HepG2 (cell line): ENCODE results near the gene CCM2L. TPM values are rescaled to one million over a fixed set of nuclear protein-coding genes. Genes with fewer than 3 reads are reported as not detected.

Experiments
- ATAC-seq: fragments of 200-7000 bp; cut with Tn5 transposase; 3 replicates; pipeline ENCODE4 v1.9.1; 2020; ENCODE audit warnings: mild to moderate bottlenecking, moderate library complexity
- BruUV-seq: library from RNA; stranded (reverse); fragments of 400-500 nt; replicated peaks from 2 replicates; lab custom pipeline; 2021; lab: Mats Ljungman, UMichigan
- CTCF ChIA-PET: fragments of 300-600 bp; formaldehyde crosslinking; extraction: SDS; loops from one replicate; lab custom pipeline; 2021; ENCODE audit warnings: low total read pairs, inconsistent platforms, low intra/inter-chr PET ratio; lab: Yijun Ruan, JAX
- POLR2A ChIA-PET: fragments of 350-600 bp; sonication (Branson Sonifier 250); formaldehyde crosslinking; loops from one replicate; lab custom pipeline; 2020; ENCODE audit warnings: antibody characterized with exemption, inconsistent platforms; lab: Yijun Ruan, JAX
- DNase-seq: peaks from one replicate; pipeline ENCODE4 v3.0.0-alpha.2; 2015; ENCODE audit warnings: low spot score
- FAIRE-seq: peaks from 3 replicates; lab custom pipeline; 2011; peaks lifted over from hg19 to GRCh38; lab: Jason Lieb, UNC
- H2AFZ ChIP-seq: one replicate; pipeline ENCODE4 v1.6.1; 2011; ENCODE audit warnings: low read length, inconsistent platforms
- H3K27ac ChIP-seq: fragments of 300-600 bp; 3 replicates; pipeline ENCODE4 v1.8.0; 2011; ENCODE audit warnings: mixed run types, mild to moderate bottlenecking, mixed read lengths, low read length, inconsistent platforms; ENCODE audit not compliant: insufficient read depth; ENCODE audit errors: extremely low read length
- H3K27me3 ChIP-seq, 2 experiments: fragments of 200-600 bp in 1 of 2; 2 replicates in 1 of 2; 3 replicates in 1 of 2; pipeline versions ENCODE4 v1.6.0 to v1.8.0; 2011; ENCODE audit warnings: low read length in 2 of 2, mild to moderate bottlenecking in 2 of 2, moderate library complexity in 2 of 2, inconsistent platforms in 1 of 2; ENCODE audit not compliant: insufficient read depth in 2 of 2, control insufficient read depth in 1 of 2
- H3K36me3 ChIP-seq, 2 experiments: fragments of 200-600 bp in 1 of 2; replicated peaks in 1 of 2; 2 replicates in 1 of 2; 3 replicates in 1 of 2; pipeline versions ENCODE4 v1.5.1 to v1.8.0; 2011; ENCODE audit warnings: low read length in 2 of 2, inconsistent platforms in 1 of 2; ENCODE audit not compliant: insufficient read depth in 2 of 2, control insufficient read depth in 1 of 2
- H3K4me1 ChIP-seq: 2 replicates; pipeline ENCODE4 v1.5.1; 2012; ENCODE audit warnings: low read length, inconsistent platforms; ENCODE audit not compliant: insufficient read depth
- H3K4me2 ChIP-seq: 2 replicates; pipeline ENCODE4 v1.6.0; 2011; ENCODE audit warnings: low read depth, low read length, inconsistent platforms
- H3K4me3 ChIP-seq, 3 experiments: fragments of 200-600 bp in 1 of 3; sonication (generic), shearing (Covaris generic) in 1 of 3; replicated peaks in 1 of 3; 2 replicates each; pipeline ENCODE4 v1.5.1; 2011 to 2016; ENCODE audit warnings: low read length in 3 of 3, inconsistent platforms in 2 of 3, low read depth in 2 of 3, mild to moderate bottlenecking in 2 of 3, control low read depth in 1 of 3, mixed read lengths in 1 of 3; ENCODE audit not compliant: insufficient read depth in 1 of 3
- H3K79me2 ChIP-seq: one replicate; pipeline ENCODE4 v1.6.1; 2011; ENCODE audit warnings: low read length, inconsistent platforms; ENCODE audit not compliant: insufficient read depth
- H3K9ac ChIP-seq: 2 replicates; pipeline ENCODE4 v1.6.0; 2011; ENCODE audit warnings: mild to moderate bottlenecking, low read depth, low read length, inconsistent platforms; ENCODE audit not compliant: insufficient read depth
- H3K9me3 ChIP-seq: 2 replicates; pipeline ENCODE4 v1.5.1; 2012; ENCODE audit warnings: mild to moderate bottlenecking, low read length
- H4K20me1 ChIP-seq: 2 replicates; pipeline ENCODE4 v1.6.0; 2011; ENCODE audit warnings: inconsistent platforms, mild to moderate bottlenecking, low read length, moderate library complexity; ENCODE audit not compliant: insufficient read depth
- ZFP82 ChIP-seq: sonication (generic); formaldehyde crosslinking; IDR thresholded peaks from 2 replicates; pipeline ENCODE4 v1.5.1; 2020; ENCODE audit warnings: mild to moderate bottlenecking, missing genetic modification reagents, borderline replicate concordance
- ZNF557 ChIP-seq: sonication (generic); formaldehyde crosslinking; IDR thresholded peaks from 2 replicates; pipeline ENCODE4 v1.4.0; 2020; ENCODE audit warnings: missing genetic modification reagents
- ZNF629 ChIP-seq: sonication (generic); formaldehyde crosslinking; conservative IDR thresholded peaks from 2 replicates; pipeline ENCODE4 v1.5.0; 2020; ENCODE audit warnings: missing genetic modification reagents
- WGBS: methylation state at CpG from one replicate; pipeline ENCODE4 v1.1.6; 2017; ENCODE audit warnings: low lambda C conversion rate; 5-methylcytosine and 5-hydroxymethylcytosine counted together
- in situ Hi-C: cut with HindIII; loops from 2 replicates; pipeline ENCODE4 v1.10.0; 2017; ENCODE audit warnings: low pct_unique_long_range_greater_than_20kb; ENCODE audit not compliant: extremely low pct_ligation_motif_present
- intact Hi-C: fragments of 100-400 bp; cut with micrococcal nuclease; formaldehyde crosslinking; loops from one replicate; pipeline ENCODE4 v1.10.0; 2022; ENCODE audit not compliant: unreplicated experiment
- polyA plus RNA-seq, 8 experiments: library from polyadenylated mRNA; depleted of rRNA in 3 of 8; stranded (reverse) in 7 of 8; unstranded in 1 of 8; fragments of >200 nt; fragmentation: Illumina TruSeq in 4 of 8; extraction: Trizol in 4 of 8; gene quantifications; 2 replicates each; pipeline versions ENCODE4 v1.2.1 to v1.2.3, GENCODE V29; 2011 to 2016; ENCODE audit warnings: low read depth in 4 of 8, missing spikeins in 1 of 8, mixed read lengths in 1 of 8; ENCODE audit not compliant: insufficient read depth in 1 of 8
- total RNA-seq, 5 experiments: library from RNA; depleted of rRNA; stranded (reverse); fragments of >200 nt; fragmentation: Illumina TruSeq; extraction: Trizol; gene quantifications; 2 replicates each; pipeline ENCODE4 v1.2.3, GENCODE V29; 2016; ENCODE audit warnings: low read depth in 1 of 5

The CCM2L gene
- total and polyA plus RNA-seq, 2 of the 13 experiments (the other 11 are each of a cell fraction or from before 2014, with no cell fraction given) = 0.15 TPM; not detected in 1

GRCh38 chr20:32009564-32009963, 674 bp upstream of the CCM2L start:
- intact Hi-C loops (no loop called here), in situ Hi-C loops (no loop called here)
- BruUV-seq = no TSS peak
- Histone ChIP-seq H3K27ac (no peak overlapping the region), H3K4me3 (no peak overlapping the region), H4K20me1 (no peaks in the 10 kb centered on the region), H3K79me2 (no peaks in the 10 kb centered on the region), H3K4me2 (no peak overlapping the region), H2AFZ (no peak overlapping the region), H3K9ac (no peak overlapping the region), H3K9me3 (no peaks in the 10 kb centered on the region), H3K36me3 (no peaks in the 10 kb centered on the region), H3K27me3 (peaks cover 0 to 52% of the 10 kb centered on the region in 2 experiments; a peak in 4 of 5 replicates)
- ChIA-PET POLR2A (no interaction called here), CTCF (no interaction called here)
- DNase-seq = no peak
- TF ChIP-seq ZNF629 (CRISPR knock-in tag) = peak; percentile 53; the same call in 1 of the 2 replicates
- no peak for TF ChIP-seq ZNF557 (CRISPR knock-in tag)
- TF ChIP-seq, all 625 proteins: peak for 1
- WGBS = 19% methylated on average over 7 of the region's 7 CpGs
- ATAC-seq (no peak), FAIRE-seq (no peak)
- 0 out of 2 replicates have a peak, but pooled peaks cover 5% of the 10 kb centered on the region for H3K4me1 ChIP-seq

DNA sequence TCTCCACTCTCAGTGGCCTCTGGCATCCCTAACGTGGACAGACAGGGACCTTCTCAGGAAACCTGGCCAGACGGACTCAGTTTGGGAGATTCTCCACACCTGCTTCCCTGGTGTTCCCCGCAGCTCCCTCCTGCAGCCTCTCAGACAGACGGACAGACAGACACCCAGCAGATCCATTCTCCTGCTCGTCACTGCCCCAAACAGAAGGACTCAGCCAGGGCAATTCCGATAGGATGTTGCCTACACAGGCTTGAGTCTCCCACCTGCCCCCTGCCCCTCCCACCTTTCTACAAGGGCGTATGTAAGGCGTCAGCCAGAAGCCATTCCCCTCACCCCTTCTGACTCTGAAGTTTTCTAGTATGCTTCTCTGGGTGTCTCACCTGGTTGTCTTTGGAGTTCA, 428 bp downstream of the CCM2L start:
- Histone ChIP-seq H3K9me3 (no peaks in the 10 kb centered on the region), H2AFZ (no peak overlapping the region), H3K4me2 (no peak overlapping the region), H3K36me3 (no peaks in the 10 kb centered on the region), H3K4me1 (0 out of 2 replicates have a peak, but pooled peaks cover 5% of the 10 kb centered on the region), H3K79me2 (no peaks in the 10 kb centered on the region), H3K4me3 (no peak overlapping the region), H3K27ac (no peak overlapping the region), H3K27me3 (peaks cover 4 to 59% of the 10 kb centered on the region in 2 experiments), H4K20me1 (no peaks in the 10 kb centered on the region), H3K9ac (no peak overlapping the region)
- BruUV-seq = no TSS peak
- WGBS = 14% methylated on average over 8 of the region's 8 CpGs
- CTCF ChIA-PET = no interaction called here
- FAIRE-seq (no peak), DNase-seq (no peak), ATAC-seq (peak; percentile 23)
- intact Hi-C loops = no loop called here
- in situ Hi-C loops = no loop called here
- TF ChIP-seq ZFP82 (CRISPR knock-in tag) = no peak
- POLR2A ChIA-PET = no interaction called here
